ENCODE data around the gene CGB3.
"Not testable (repeated sequence)": the region's sequence is repeated elsewhere in the genome, so short reads cannot be mapped to it uniquely, and the experiment has no call there.

CGB3 gene

DNA sequence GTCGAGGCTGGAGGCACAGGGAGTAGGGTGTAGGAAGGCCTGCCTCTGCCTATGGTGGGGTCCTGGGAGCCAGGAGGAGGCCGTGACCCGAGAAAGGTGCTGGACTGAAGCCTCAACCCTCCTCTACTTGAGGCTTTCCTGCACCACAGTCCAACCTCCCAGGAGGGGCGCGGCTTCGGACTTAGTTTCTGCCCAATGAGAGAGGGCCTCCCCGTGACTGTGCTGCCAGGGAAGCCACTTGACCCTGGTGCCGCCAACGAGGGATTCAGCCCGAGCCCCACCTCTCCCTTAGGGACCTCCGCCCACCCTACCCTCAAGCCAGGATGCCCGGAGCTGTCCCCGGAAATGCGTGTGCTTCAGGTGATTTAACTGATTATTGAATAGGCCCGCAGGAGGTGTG, at the start of gene CGB3:
TSS of gene CGB3 (minus strand) at position 101 of the 400 bp plus-strand sequence. CDS start 362 bp downstream, outside the sequence.
- intact Hi-C loops (cut with DNase I; ENCODE audit: low total_unique reads); H3K4me3 ChIP-seq; H3K4me1 ChIP-seq; H3K9me3 ChIP-seq; DNase-seq; H3K27ac ChIP-seq; H3K36me3 ChIP-seq: not testable (repeated sequence)
- H3K27me3 ChIP-seq, result peaks cover 0 to 12% of the 10 kb centered on the region in 2 donors

- H3K27ac ChIP-seq, result no peak overlapping the region
- no peaks in the 10 kb centered on the region for H3K36me3 ChIP-seq
- peaks cover 3 to 73% of the 10 kb centered on the region in 2 donors for H3K27me3 ChIP-seq
- TF ChIP-seq CTCF (IDR thresholded peaks at IDR 0.05), result no peak
- peaks cover 0 to 11% (median 6%) of the 10 kb centered on the region in 4 donors for H3K4me1 ChIP-seq
- DNase-seq, result no peak
- H3K4me3 ChIP-seq, result no peak overlapping the region
- no peaks in the 10 kb centered on the region for H3K9me3 ChIP-seq
- intact Hi-C loops (cut with DNase I; ENCODE audit: low total_unique reads), result no loop called here
These were observed 47.9 kb upstream of the CGB3 start for GRCh38 chr19:49071860-49072547.

DNA sequence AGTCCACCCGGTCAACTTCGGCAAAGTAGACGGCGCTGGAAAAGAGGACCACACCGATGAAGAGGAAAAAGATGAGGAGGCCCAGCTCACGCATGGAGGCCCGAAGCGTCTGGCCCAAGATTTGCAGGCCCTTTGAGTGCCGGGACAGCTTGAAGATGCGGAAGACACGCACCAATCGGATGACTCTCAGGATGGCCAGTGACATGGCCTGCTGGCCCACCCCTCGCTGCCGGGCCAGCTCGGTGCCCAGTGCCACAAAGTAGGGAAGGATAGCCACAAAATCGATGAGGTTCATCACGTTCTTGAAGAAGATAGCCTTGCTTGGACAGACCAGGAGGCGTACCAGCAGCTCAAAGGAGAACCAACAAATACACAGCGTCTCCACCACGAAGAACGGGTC, 46.3 kb upstream of the CGB3 start:
- Histone ChIP-seq H3K27me3 (peaks cover 3 to 88% of the 10 kb centered on the region in 2 donors), H3K27ac (no peak overlapping the region), H3K9me3 (no peaks in the 10 kb centered on the region), H3K4me1 (peaks cover 0 to 13% (median 6%) of the 10 kb centered on the region in 4 donors), H3K4me3 (no peak overlapping the region), H3K36me3 (no peaks in the 10 kb centered on the region)
- intact Hi-C loops (cut with DNase I; ENCODE audit: low total_unique reads), result no loop called here
- TF ChIP-seq CTCF (IDR thresholded peaks at IDR 0.05), result no peak
- DNase-seq, result no peak

GRCh38 chr19:49069026-49069425, 44.9 kb upstream of the CGB3 start:
- no peaks in the 10 kb centered on the region for H3K36me3 ChIP-seq
- DNase-seq, result no peak
- no peak overlapping the region for H3K27ac ChIP-seq
- H3K4me3 ChIP-seq, result no peak overlapping the region
- no peaks in the 10 kb centered on the region for H3K9me3 ChIP-seq
- intact Hi-C loops (cut with DNase I; ENCODE audit: low total_unique reads), result no loop called here
- peaks cover 3 to 97% of the 10 kb centered on the region in 2 donors for H3K27me3 ChIP-seq
- no peak for TF ChIP-seq CTCF (IDR thresholded peaks at IDR 0.05)
- peaks cover 0 to 20% (median 14%) of the 10 kb centered on the region in 4 donors for H3K4me1 ChIP-seq

GRCh38 chr19:49067554-49067953, 43.4 kb upstream of the CGB3 start:
- Histone ChIP-seq H3K4me1 (peaks cover 0 to 20% (median 14%) of the 10 kb centered on the region in 4 donors), H3K4me3 (no peak overlapping the region), H3K27me3 (peaks cover 3 to 95% of the 10 kb centered on the region in 2 donors), H3K27ac (no peak overlapping the region), H3K9me3 (no peaks in the 10 kb centered on the region), H3K36me3 (no peaks in the 10 kb centered on the region)
- TF ChIP-seq CTCF (IDR thresholded peaks at IDR 0.05), result no peak
- intact Hi-C loops (cut with DNase I; ENCODE audit: low total_unique reads), result no loop called here
- no peak for DNase-seq

GRCh38 chr19:49065905-49066512, 41.9 kb upstream of the CGB3 start:
- intact Hi-C loops (cut with DNase I; ENCODE audit: low total_unique reads), result no loop called here
- Histone ChIP-seq H3K36me3 (no peaks in the 10 kb centered on the region), H3K9me3 (no peaks in the 10 kb centered on the region), H3K27me3 (peaks cover 0 to 95% of the 10 kb centered on the region in 2 donors), H3K27ac (no peak overlapping the region), H3K4me3 (no peak overlapping the region), H3K4me1 (peaks cover 0 to 12% (median 8%) of the 10 kb centered on the region in 4 donors)
- DNase-seq, result no peak
- TF ChIP-seq CTCF (IDR thresholded peaks at IDR 0.05), result no peak

Measured in tibial artery (tissue), 4 donors.